GM12865 (cell line): ENCODE data around the gene MPZ.

Experiments used
- DNase-seq: peaks from one replicate; pipeline ENCODE4 v3.0.0; 2010; ENCODE audit warnings: low read depth
- H3K4me3 ChIP-seq: 2 replicates; pipeline ENCODE4 v1.5.1; 2011; ENCODE audit warnings: mild to moderate bottlenecking, low read depth, low read length, control low read depth
- TF ChIP-seq, protein P1 (sequence below): IDR thresholded peaks from 2 replicates; pipeline ENCODE4 v1.5.1; 2011; ENCODE audit warnings: low read length, control low read depth, low read depth, inconsistent platforms; ENCODE audit not compliant: insufficient read depth; ENCODE audit errors: missing control alignments

The MPZ gene

DNA sequence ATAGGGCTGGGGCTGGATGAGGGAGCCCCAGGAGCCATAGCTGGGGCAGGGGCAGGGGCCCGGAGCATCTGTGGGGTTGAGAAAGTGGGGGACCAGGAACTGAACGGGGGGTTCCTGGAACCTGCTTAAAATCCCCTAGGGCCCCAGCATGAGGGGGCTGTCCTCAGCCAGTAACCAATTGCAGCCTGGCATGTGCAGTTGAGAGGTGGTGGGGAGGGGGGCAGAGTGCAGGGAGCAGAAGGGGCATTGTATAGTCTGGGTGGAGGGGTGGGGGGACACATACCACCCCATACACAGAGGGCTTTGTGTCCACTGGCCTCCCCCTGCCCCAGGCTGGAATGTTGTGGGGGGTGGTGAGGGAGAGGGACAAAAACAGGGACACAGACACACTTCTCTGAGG is at the start of gene MPZ:
Gene MPZ (minus strand): TSS at position 101 of the 400 bp plus-strand sequence. CDS start 63 bp downstream, at position 38.
- DNase-seq = no peak
- no peak within 1 kb of the TSS for H3K4me3 ChIP-seq
- TF ChIP-seq, protein P1, sequence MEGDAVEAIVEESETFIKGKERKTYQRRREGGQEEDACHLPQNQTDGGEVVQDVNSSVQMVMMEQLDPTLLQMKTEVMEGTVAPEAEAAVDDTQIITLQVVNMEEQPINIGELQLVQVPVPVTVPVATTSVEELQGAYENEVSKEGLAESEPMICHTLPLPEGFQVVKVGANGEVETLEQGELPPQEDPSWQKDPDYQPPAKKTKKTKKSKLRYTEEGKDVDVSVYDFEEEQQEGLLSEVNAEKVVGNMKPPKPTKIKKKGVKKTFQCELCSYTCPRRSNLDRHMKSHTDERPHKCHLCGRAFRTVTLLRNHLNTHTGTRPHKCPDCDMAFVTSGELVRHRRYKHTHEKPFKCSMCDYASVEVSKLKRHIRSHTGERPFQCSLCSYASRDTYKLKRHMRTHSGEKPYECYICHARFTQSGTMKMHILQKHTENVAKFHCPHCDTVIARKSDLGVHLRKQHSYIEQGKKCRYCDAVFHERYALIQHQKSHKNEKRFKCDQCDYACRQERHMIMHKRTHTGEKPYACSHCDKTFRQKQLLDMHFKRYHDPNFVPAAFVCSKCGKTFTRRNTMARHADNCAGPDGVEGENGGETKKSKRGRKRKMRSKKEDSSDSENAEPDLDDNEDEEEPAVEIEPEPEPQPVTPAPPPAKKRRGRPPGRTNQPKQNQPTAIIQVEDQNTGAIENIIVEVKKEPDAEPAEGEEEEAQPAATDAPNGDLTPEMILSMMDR = no peak

GRCh38 chr1:161359291-161359690 is 49.5 kb upstream of the MPZ start:
- DNase-seq = no peak
- TF ChIP-seq, protein P1 = no peak
- H3K4me3 ChIP-seq = no peak overlapping the region

DNA sequence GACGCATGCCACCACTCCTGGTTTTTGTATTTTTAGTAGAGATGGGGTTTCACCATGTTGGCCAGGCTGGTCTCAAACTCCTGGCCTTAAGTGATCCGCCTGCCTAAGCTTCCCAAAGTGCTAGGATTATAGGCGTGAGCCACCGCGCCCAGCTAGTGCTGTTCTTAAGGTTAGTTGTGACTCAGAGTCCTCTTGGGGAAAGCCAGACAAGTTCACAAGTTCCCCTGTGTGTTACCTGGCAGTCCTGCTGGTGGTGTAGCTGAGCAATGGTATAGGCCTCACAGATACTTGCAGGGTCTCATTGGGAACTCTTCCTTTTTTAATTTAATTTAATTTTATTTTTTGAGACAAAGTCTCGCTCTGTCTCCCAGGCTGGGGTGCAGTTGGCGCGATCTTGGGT is 47.3 kb upstream of the MPZ start:
- TF ChIP-seq, protein P1 = no peak
- DNase-seq = peak; percentile 5
- H3K4me3 ChIP-seq = no peak overlapping the region

GRCh38 chr1:161351482-161351881 is 41.7 kb upstream of the MPZ start:
- H3K4me3 ChIP-seq = no peak overlapping the region
- no peak for DNase-seq
- TF ChIP-seq, protein P1 = no peak

DNA sequence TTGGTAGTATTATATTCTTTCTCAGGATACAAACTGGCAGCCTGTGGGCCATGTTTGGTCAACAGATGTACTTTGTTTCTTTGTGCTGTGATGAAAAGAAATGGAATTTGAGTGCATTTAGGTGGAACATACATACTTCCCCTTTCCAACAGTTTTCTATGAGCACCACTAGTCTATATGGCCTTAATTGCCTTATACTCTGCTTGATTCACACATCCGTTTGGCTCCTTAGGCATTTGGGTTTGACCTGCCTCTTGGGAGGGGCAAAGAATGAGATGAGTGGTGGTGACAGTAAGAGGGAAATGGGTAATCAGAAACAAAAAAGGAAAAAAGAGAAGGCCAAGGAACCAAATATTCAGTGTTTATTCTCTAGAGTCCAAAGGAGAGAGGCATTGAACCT is 40.9 kb upstream of the MPZ start:
- DNase-seq = no peak
- TF ChIP-seq, protein P1 = no peak
- no peak overlapping the region for H3K4me3 ChIP-seq

- no peak overlapping the region for H3K4me3 ChIP-seq
- no peak for DNase-seq
- TF ChIP-seq, protein P1 = no peak
These were observed 33.1 kb upstream of the MPZ start for GRCh38 chr1:161342821-161343220.

GRCh38 chr1:161342177-161342576 is 32.4 kb upstream of the MPZ start:
- TF ChIP-seq, protein P1 = no peak
- no peak for DNase-seq
- no peak overlapping the region for H3K4me3 ChIP-seq
